T-helper 1 cell treated with Interleukin-12 subunit alpha and Interleukin-12 subunit beta and Interleukin-4 antibody, amounts not matched to agents 30 μg/mL and 1 μg/mL, for 36 hours (primary cell): ENCODE data around the gene SLC43A1.

ENCODE experiments used
- H3K27ac Mint-ChIP-seq: one replicate; pipeline ENCODE4 v1.8.0; 2021; ENCODE audit warnings: mild to moderate bottlenecking, mixed read lengths
- H3K27me3 Mint-ChIP-seq: one replicate; pipeline ENCODE4 v1.8.0; 2021; ENCODE audit warnings: low read depth, mixed read lengths
- H3K36me3 Mint-ChIP-seq: one replicate; pipeline ENCODE4 v1.8.0; 2021; ENCODE audit warnings: low read depth, mixed read lengths
- H3K4me1 Mint-ChIP-seq: one replicate; pipeline ENCODE4 v1.8.0; 2021; ENCODE audit warnings: low read depth, mixed read lengths
- H3K4me3 Mint-ChIP-seq: one replicate; pipeline ENCODE4 v1.8.0; 2021; ENCODE audit warnings: mild to moderate bottlenecking, moderate library complexity, mixed read lengths
- H3K9me3 Mint-ChIP-seq: one replicate; pipeline ENCODE4 v1.8.0; 2021; ENCODE audit warnings: mixed read lengths

Gene SLC43A1

DNA sequence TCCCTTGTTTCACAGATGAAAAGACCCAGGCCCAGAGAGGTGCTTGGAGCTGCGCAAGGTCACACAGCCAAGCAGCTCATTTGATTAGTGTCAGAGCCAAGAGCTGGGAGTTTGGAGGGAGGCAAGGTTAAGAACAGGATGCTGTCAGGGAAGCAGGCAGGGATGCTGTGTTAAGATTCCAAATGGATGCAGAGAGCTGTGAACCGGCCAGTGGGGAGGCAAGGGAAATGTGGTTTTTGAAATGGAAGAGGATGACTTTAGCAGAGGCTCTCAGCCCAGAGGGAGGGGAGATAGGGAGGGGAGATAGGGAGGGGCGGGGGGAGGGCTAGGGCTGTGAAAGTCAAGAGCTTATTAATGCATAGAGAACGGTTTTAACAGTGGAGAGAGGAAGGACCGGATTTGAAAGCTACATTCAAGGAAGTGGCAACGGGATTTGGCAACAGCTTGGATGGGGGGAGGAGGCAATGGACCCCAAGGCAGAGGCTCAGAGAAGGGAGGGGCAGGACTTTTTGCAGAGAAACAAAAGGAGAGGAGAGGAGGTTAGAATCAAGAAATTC lies 42.1 kb downstream of the SLC43A1 start:
- no peak overlapping the region for H3K27ac Mint-ChIP-seq
- no peaks in the 10 kb centered on the region for H3K9me3 Mint-ChIP-seq
- H3K4me3 Mint-ChIP-seq = no peak overlapping the region
- no peaks in the 10 kb centered on the region for H3K36me3 Mint-ChIP-seq
- peaks cover 40% of the 10 kb centered on the region for H3K27me3 Mint-ChIP-seq
- H3K4me1 Mint-ChIP-seq = peaks cover 20% of the 10 kb centered on the region

DNA sequence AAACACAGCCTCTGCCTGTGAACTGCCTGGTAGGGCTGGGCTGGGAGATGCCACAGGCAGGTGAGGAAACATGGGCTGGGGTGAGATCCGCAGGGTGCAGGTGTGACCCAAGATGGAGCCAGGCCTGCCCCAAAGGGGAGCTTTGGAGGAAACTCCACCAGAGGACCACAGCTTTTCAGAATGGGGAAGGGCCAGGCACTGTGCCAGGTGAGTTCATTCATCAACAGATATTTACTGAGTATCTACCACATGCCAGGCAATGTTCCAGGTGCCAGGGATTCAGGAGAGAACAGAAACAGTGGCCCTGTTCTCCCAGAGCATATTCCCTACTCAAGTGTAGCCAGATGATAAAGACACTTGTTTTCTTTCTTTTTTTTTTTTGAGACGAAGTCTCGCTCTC lies 44.0 kb downstream of the SLC43A1 start:
- Mint-ChIP-seq H3K36me3 (no peaks in the 10 kb centered on the region), H3K4me3 (no peak overlapping the region), H3K9me3 (no peaks in the 10 kb centered on the region), H3K4me1 (peaks cover 18% of the 10 kb centered on the region), H3K27me3 (peaks cover 24% of the 10 kb centered on the region), H3K27ac (no peak overlapping the region)

DNA sequence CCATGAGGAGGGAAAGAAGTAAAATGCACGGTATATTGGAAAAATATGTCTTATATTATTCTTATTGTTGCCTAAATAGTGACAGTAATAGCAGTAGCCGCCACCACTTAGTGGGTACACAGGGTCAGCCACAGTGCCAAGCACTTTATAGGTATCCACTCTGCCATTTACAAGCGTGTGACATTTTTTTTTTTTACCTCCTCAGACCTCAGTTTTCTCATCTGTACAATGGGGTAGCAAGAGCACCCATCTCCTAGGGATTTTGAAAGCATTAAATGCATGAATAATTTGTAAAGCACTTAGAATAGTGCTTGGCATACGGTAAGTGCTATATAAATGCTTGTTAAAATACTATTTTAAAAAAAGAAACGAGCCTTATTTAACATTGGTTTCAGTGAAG lies 46.2 kb downstream of the SLC43A1 start:
- H3K36me3 Mint-ChIP-seq = no peaks in the 10 kb centered on the region
- no peaks in the 10 kb centered on the region for H3K9me3 Mint-ChIP-seq
- H3K4me3 Mint-ChIP-seq = no peak overlapping the region
- peaks cover 13% of the 10 kb centered on the region for H3K27me3 Mint-ChIP-seq
- H3K4me1 Mint-ChIP-seq = peaks cover 8% of the 10 kb centered on the region
- H3K27ac Mint-ChIP-seq = no peak overlapping the region

DNA sequence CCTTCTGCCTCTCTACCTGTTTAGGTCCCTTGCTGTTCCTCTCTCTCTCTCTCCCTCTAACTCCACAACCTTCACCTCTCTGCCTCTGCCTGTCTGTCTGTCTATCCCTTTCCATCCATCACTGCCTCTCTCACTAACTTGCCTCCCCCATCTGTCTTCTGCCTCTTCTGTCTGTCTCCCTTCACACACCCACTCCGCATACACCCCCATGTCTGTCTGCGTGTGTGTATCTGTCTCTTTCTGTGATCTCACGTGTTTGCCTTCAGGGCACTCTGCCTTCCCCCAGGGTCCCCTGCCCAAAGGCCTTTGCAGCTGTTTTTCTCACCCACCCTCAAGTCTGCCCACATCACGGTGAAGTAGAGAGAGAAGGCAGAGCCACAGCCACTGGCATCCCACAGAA lies 47.2 kb downstream of the SLC43A1 start:
- Mint-ChIP-seq H3K4me1 (peaks cover 1% of the 10 kb centered on the region), H3K9me3 (no peaks in the 10 kb centered on the region), H3K36me3 (no peaks in the 10 kb centered on the region), H3K27me3 (peaks cover 13% of the 10 kb centered on the region), H3K27ac (no peak overlapping the region), H3K4me3 (no peak overlapping the region)

DNA sequence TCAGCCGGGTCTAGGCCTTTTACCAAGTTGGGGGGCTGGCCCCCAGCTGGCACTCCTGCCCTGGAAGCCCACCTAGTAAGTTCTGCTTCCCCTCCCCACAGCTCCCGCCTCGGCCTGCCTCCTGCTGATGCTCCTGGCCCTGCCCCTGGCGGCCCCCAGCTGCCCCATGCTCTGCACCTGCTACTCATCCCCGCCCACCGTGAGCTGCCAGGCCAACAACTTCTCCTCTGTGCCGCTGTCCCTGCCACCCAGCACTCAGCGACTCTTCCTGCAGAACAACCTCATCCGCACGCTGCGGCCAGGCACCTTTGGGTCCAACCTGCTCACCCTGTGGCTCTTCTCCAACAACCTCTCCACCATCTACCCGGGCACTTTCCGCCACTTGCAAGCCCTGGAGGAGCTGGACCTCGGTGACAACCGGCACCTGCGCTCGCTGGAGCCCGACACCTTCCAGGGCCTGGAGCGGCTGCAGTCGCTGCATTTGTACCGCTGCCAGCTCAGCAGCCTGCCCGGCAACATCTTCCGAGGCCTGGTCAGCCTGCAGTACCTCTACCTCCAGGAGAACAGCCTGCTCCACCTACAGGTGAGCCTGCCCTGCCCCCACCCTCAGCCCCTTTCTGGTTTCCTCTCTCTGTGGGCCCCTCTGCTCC lies 47.9 kb downstream of the SLC43A1 start:
- Mint-ChIP-seq H3K36me3 (no peaks in the 10 kb centered on the region), H3K4me1 (no peaks in the 10 kb centered on the region), H3K9me3 (no peaks in the 10 kb centered on the region), H3K27ac (no peak overlapping the region), H3K4me3 (no peak overlapping the region), H3K27me3 (peaks cover 17% of the 10 kb centered on the region)

DNA sequence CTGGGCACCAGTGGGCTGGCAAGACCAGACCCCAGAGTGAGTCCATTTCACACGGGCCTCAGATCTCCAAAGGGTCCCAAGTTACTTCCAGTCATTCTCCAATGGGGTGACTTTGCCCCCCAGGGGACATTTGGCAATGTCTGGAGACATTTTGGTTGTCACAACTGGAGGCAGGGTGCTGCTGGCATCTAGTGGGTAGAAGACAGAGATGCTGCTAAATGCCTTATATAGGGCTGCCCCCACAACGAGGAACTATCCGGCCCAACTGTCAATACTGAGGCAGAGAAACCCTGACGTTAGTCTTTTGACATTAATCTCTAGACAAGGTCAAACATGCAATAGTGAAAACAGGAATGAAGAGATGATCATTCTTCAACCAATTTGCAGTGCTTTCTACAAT lies 48.8 kb downstream of the SLC43A1 start:
- Mint-ChIP-seq H3K27ac (no peak overlapping the region), H3K9me3 (no peaks in the 10 kb centered on the region), H3K4me1 (no peaks in the 10 kb centered on the region), H3K4me3 (no peak overlapping the region), H3K36me3 (no peaks in the 10 kb centered on the region), H3K27me3 (peaks cover 26% of the 10 kb centered on the region)

DNA sequence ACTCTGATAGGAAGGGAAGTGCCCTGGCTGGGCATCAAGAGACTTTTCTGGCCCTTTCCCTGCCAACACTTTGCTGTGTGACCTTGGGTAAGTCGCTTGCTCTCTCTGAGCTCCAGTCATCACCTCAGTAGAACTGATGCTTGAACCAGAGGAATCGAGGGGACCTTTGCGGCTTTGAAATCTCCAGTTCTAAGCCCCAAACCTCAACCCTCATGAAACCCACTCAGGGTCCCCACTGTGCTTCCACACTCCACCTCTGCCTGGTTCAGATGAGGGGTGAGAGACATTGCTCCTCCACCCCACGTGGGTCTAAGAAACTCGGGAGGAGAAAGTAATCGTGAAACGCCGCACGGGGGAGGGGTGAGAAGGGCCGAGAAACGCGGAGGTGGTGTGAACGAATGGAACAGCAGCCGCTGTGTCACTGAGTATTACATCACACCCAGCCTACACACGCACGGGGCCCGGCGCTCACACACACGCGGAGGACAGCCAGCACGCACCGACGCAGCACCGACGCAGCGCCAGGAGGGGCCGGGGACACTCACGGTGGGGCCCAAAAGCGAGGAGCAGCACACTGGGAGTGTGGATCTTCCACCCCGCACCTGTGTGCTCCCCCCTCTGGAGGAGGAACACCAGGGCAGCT lies 50.8 kb downstream of the SLC43A1 start:
- Mint-ChIP-seq H3K36me3 (no peaks in the 10 kb centered on the region), H3K4me1 (peaks cover 5% of the 10 kb centered on the region), H3K27ac (no peak overlapping the region), H3K27me3 (peaks cover 42% of the 10 kb centered on the region), H3K9me3 (no peaks in the 10 kb centered on the region), H3K4me3 (no peak overlapping the region)

DNA sequence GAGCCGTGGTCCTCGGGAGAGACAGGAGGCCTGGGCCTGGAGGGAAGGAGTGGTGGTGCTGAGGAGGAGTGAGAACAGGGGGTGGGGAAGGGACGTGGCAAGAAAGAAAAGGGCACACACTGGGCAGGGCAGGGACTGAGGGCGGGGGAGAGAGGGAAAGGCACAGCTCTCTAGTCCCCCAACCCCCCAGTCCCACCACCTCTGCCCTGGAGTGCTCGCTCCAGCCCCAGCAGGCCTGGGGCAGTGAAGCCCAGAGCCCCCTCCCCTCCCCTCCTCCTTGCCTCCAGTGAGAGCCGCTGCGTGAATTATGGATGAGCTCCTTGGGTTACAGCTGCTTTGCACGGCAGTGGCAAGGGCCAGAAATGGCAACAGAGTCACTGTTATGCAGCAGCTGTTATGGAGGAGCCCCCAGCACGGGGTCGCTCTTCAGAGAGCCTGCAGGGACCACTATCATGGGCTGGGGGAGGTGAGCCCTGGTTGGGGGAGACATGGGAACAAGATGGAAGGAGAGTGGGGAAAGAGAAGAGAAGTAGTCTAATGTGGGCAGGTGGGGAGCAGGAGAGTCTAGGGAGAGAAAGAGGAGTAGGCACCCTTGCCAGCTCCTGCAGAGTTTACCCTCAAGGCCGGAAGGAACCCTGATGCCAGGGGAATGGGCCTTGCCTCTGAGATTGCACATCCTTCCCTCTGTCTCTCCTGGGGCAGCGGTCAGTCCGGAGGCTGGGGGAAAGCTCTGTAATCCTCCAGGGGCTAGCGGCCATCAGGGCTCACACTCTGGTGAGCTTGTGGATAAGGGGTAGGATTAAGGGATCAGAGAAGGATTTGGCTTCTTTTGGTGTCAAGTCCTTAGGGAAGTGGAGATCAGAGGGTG lies 51.6 kb downstream of the SLC43A1 start:
- H3K36me3 Mint-ChIP-seq = no peaks in the 10 kb centered on the region
- peaks cover 47% of the 10 kb centered on the region for H3K27me3 Mint-ChIP-seq
- peaks cover 9% of the 10 kb centered on the region for H3K4me1 Mint-ChIP-seq
- H3K27ac Mint-ChIP-seq = no peak overlapping the region
- H3K9me3 Mint-ChIP-seq = no peaks in the 10 kb centered on the region
- no peak overlapping the region for H3K4me3 Mint-ChIP-seq

DNA sequence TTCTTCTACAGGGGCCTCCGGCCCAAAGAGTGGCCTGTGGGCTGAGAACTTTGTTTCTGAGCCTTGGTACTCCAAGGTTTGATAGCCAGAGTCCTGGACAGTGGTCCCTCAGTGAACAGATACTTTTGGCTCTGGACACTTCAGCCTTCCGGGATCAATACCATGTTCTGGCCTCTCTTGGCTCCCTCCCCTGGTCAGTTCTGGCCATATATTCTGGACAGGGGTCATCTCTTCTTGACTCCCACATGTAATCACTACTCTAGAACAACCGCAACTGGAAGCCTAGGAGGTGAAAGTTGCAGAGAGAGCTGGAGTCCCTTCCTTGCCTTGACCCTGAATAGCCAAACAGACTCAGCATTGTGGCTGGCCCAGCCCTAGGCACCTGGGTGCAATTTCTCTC lies 52.9 kb downstream of the SLC43A1 start:
- H3K27me3 Mint-ChIP-seq = peaks cover 55% of the 10 kb centered on the region

DNA sequence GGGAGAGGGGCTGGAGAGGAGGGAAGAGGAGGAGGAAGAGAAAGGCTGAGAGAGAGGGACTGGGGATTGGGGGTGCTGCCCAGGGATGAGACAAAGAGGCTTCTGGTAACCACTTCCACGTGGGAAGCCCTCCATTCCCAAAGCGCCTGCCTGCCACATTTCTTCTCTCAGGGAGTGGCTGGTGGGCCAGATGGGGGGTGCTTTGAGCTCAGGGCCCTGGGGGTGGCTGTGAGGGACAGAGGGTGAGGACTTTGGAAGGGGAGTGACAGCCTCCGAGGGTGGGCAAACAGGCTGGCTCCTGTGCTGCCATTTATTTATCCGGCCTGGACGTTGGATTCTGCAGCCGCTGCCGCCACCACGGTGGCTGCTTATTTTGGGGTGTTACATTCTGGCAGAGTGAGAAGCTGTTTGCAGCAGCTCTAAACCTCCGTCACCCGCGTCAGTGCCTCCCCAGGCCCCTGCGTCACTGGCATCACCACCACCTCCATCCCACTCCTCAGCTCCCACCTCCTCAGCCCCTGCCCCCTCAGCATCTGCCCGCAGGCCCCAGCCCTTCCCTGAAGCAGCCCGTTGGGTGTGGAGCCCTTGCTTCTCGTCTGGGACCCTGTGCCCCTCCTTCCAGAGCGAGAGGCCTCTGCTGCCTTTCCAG lies 53.5 kb downstream of the SLC43A1 start:
- H3K4me1 Mint-ChIP-seq = peaks cover 20% of the 10 kb centered on the region
- H3K9me3 Mint-ChIP-seq = no peaks in the 10 kb centered on the region
- H3K27me3 Mint-ChIP-seq = peaks cover 62% of the 10 kb centered on the region
- H3K27ac Mint-ChIP-seq = no peak overlapping the region
- H3K36me3 Mint-ChIP-seq = no peaks in the 10 kb centered on the region
- peak overlapping the region; percentile 51 for H3K4me3 Mint-ChIP-seq

More for the DNA sequence above, 52.9 kb downstream of the SLC43A1 start:
- Mint-ChIP-seq H3K4me1 (peaks cover 15% of the 10 kb centered on the region), H3K4me3 (no peak overlapping the region), H3K9me3 (no peaks in the 10 kb centered on the region), H3K36me3 (no peaks in the 10 kb centered on the region), H3K27ac (no peak overlapping the region)

DNA sequence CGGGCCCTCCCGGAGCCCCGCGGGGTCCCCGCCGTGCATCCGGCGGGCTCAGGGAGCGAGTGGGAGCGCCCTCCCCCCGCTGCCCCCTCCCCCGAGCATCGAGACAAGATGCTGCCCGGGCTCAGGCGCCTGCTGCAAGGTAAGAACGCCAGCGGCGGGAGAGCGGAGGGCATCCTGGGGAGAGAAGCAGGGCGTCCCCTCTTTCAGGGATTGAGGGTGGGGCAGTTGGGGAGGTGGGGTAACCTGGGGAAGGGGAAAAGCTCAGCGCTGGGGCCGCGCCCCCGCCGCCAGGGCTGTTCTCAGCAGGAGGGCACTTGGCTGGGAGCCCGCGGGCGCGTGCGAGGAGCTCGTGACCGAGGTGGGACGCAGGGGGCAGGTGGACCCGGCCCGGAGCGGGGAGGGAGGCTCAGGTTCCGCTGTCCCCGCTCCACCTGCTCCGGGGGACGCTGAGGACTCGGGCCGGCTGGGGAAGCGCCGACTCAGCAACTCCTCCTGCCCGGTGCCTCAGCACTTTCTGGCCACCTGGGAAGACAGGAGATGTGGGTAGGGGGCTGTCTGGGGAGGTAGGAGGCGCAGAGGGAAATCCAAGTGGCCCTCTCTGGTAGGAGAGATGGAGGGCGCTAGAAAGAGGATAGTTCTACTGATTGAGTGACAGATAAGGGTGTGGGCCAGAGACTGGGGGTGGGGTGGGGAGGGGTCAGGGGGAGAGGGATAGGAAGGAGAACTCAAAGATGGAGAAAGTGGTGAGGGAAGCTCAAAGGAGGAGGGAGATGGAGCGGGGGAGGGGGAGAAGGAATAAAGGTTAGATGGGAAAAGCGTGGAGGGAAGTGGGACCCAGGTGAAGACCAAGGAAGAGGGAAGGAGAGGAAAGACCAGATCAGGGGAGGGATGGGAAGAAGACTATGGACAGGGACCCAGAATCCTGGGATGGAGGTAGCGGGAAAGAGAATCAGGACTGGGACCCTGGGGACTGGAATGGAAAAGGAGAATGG lies 54.4 kb downstream of the SLC43A1 start:
- no peak overlapping the region for H3K27ac Mint-ChIP-seq
- H3K27me3 Mint-ChIP-seq = peaks cover 64% of the 10 kb centered on the region
- H3K4me3 Mint-ChIP-seq = peak overlapping the region; percentile 51
- no peaks in the 10 kb centered on the region for H3K36me3 Mint-ChIP-seq
- H3K9me3 Mint-ChIP-seq = no peaks in the 10 kb centered on the region
- H3K4me1 Mint-ChIP-seq = peaks cover 21% of the 10 kb centered on the region

DNA sequence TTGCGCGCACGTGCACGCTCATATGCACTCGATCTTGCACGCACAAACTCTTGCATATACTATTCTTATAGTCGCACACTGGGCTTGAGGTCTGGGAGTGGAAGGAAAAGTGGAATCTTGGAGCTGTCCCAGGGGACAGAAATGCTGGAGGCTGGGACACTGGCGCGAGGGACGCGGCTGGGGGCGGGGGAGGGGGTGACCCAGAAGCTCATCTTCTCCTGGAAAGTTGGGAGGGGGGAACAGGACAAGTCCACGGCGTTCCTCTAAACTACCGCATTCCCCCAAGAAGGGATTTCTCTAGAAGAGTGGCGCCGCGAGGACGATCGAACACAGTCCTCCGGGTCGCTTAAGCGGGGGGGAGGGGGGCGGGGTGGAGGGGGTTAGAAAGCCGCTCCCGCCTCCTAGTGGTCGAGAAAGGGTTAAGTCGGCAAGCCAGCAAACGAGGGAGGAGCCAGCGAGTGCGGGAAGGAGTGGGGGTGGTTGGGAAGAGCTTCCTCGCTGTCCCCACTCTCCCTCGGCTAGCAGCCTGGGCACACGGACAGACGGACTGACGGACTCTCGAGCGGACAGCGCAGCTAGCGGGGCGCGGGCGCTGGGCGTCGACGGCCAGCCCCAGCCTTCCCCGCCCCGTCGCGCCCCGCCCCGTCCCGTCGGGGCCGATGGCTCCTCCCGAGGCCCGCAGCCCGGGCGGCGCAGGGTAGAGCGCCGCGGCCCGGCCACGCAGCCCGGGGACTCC lies 55.3 kb downstream of the SLC43A1 start, which contains the start of gene RTN4RL2:
Gene RTN4RL2, plus strand, starts transcription at position 507 of the 736 bp plus-strand sequence. CDS start 338 bp downstream, outside the sequence.
- peaks cover 21% of the 10 kb centered on the region for H3K4me1 Mint-ChIP-seq
- no peaks in the 10 kb centered on the region for H3K9me3 Mint-ChIP-seq
- H3K27ac Mint-ChIP-seq = peak within 1 kb of the TSS; percentile 45
- H3K27me3 Mint-ChIP-seq = peaks cover 64% of the 10 kb centered on the region
- no peaks in the 10 kb centered on the region for H3K36me3 Mint-ChIP-seq
- H3K4me3 Mint-ChIP-seq = peak within 1 kb of the TSS; percentile 79
